Erythroblast (primary cell): Measurements from ENCODE around the gene MAD1L1.

Experiments used
- GATA1 ChIP-seq: IDR thresholded peaks from 2 replicates; pipeline ENCODE4 v1.6.1; 2011; ENCODE audit warnings: low read depth, mild to moderate bottlenecking, control low read depth, low read length, moderate library complexity
- POLR2A ChIP-seq: IDR thresholded peaks from 2 replicates; pipeline ENCODE4 v1.6.1; 2011; ENCODE audit warnings: mild to moderate bottlenecking, low read length

GRCh38 chr7:2193575-2194305, 39.0 kb downstream of the MAD1L1 start:
- TF ChIP-seq POLR2A (no peak), GATA1 (no peak)
